Kidney (tissue), 14 donors: ENCODE measurements around the gene PPARA. TPM values are rescaled to one million over a fixed set of nuclear protein-coding genes. Genes with fewer than 3 reads are reported as not detected.

Experiments
- DNase-seq, 5 donors: peaks; one replicate each; pipeline ENCODE4 v3.0.0-alpha.2; 2013 to 2020
- FAIRE-seq: peaks from 2 replicates; lab custom pipeline; 2012; peaks lifted over from hg19 to GRCh38; lab: Jason Lieb, UNC
- H3K27ac ChIP-seq, 2 donors: one replicate each; pipeline ENCODE4 v1.7.0; 2013; ENCODE audit warnings: low read depth in 2 of 2, low read length in 2 of 2, inconsistent platforms in 1 of 2
- H3K27me3 ChIP-seq: one replicate; pipeline ENCODE4 v1.7.1; 2013; ENCODE audit warnings: low read length, inconsistent platforms; ENCODE audit not compliant: control insufficient read depth, insufficient read depth
- H3K36me3 ChIP-seq, 3 donors: one replicate each; pipeline versions ENCODE4 v1.7.0 to v1.7.1; 2013; ENCODE audit warnings: low read length in 3 of 3, control low read depth in 1 of 3, inconsistent platforms in 1 of 3; ENCODE audit not compliant: insufficient read depth in 3 of 3, control insufficient read depth in 2 of 3
- H3K4me1 ChIP-seq, 3 donors: one replicate each; pipeline versions ENCODE4 v1.7.0 to v1.7.1; 2013; ENCODE audit warnings: low read length in 3 of 3, inconsistent platforms in 1 of 3, low read depth in 1 of 3; ENCODE audit not compliant: control insufficient read depth in 2 of 3, insufficient read depth in 2 of 3
- H3K4me3 ChIP-seq, 3 donors: one replicate each; pipeline versions ENCODE4 v1.7.0 to v1.8.1; 2013; ENCODE audit warnings: low read length in 3 of 3, control low read depth in 1 of 3, inconsistent platforms in 1 of 3
- H3K9ac ChIP-seq, 3 donors: one replicate each; pipeline versions ENCODE4 v1.7.0 to v1.7.1; 2013; ENCODE audit warnings: low read length in 3 of 3, control low read depth in 1 of 3, inconsistent platforms in 1 of 3
- H3K9me3 ChIP-seq, 3 donors: one replicate each; pipeline versions ENCODE4 v1.7.0 to v1.7.1; 2013; ENCODE audit warnings: low read length in 3 of 3, control low read depth in 1 of 3, inconsistent platforms in 1 of 3; ENCODE audit not compliant: control insufficient read depth in 2 of 3, insufficient read depth in 1 of 3
- CTCF ChIP-seq: IDR thresholded peaks from 3 replicates; pipeline ENCODE4 v1.5.1; 2012; ENCODE audit warnings: mild to moderate bottlenecking, moderate library complexity, borderline replicate concordance; ENCODE audit not compliant: insufficient read depth; ENCODE audit errors: extremely low read depth
- intact Hi-C: fragments of 100-400 bp; cut with DNase I; formaldehyde crosslinking; loops from one replicate; pipeline ENCODE4 v1.11.1; 2022
- polyA plus RNA-seq: library from polyadenylated mRNA; stranded (reverse); fragments of 350-450 nt; fragmentation: Illumina TruSeq; extraction: RNeasy Lipid Tissue Mini Kit (QIAGEN cat#74804); gene quantifications from one replicate; pipeline ENCODE4 v1.2.3, GENCODE V29; 2014; ENCODE audit warnings: low read depth, low replicate concordance; ENCODE audit not compliant: insufficient read depth
- total RNA-seq: library from RNA; stranded (reverse); fragmentation: NEBNext Ultra II Directional; extraction: Animal tissue kit (Norgen Biotek cat#: 25700); gene quantifications from one replicate; pipeline ENCODE4 v1.2.1, GENCODE V29; 2021
- donor health status: control.
- donor health status: control.
- donor health status: control.
- donor health status: control.
- donor health status: control.
- donor health status: DM: yes; HTN: yes; CAD: no.
- donor health status: Normal renal cell carcinoma (clear cell type).

PPARA gene
- total and polyA plus RNA-seq, 2 donors from 2014 or later, result 15.8 to 36.8 TPM

GRCh38 chr22:46165977-46166376 is 15.7 kb downstream of the PPARA start:
- FAIRE-seq, result no peak

GRCh38 chr22:46169628-46170027 is 19.3 kb downstream of the PPARA start:
- FAIRE-seq, result no peak
- Histone ChIP-seq H3K36me3 (no peaks in the 10 kb centered on the region), H3K4me3 (no peak overlapping the region), H3K4me1 (peaks cover 0 to 15% (median 11%) of the 10 kb centered on the region in 3 donors), H3K27me3 (no peaks in the 10 kb centered on the region), H3K9me3 (peaks cover 0 to 3% (median 1%) of the 10 kb centered on the region in 3 donors), H3K27ac (no peak overlapping the region), H3K9ac (no peak overlapping the region)
- DNase-seq, result no peak
- TF ChIP-seq CTCF, result no peak
- intact Hi-C loops, result no loop called here

More at GRCh38 chr22:46165977-46166376, 15.7 kb downstream of the PPARA start:
- Histone ChIP-seq H3K4me1 (peaks cover 0 to 21% (median 14%) of the 10 kb centered on the region in 3 donors), H3K9ac (no peak overlapping the region), H3K27me3 (no peaks in the 10 kb centered on the region), H3K27ac (no peak overlapping the region), H3K9me3 (peaks cover 0 to 3% (median 1%) of the 10 kb centered on the region in 3 donors), H3K4me3 (no peak overlapping the region), H3K36me3 (peaks cover 0 to 8% (median 0%) of the 10 kb centered on the region in 3 donors)
- intact Hi-C loops, result no loop called here
- no peak for DNase-seq
- no peak for TF ChIP-seq CTCF

GRCh38 chr22:46171940-46172339 is 21.6 kb downstream of the PPARA start:
- Histone ChIP-seq H3K27ac (peak overlapping the region in 1 of 2 donors; percentile 85), H3K27me3 (no peaks in the 10 kb centered on the region), H3K4me3 (peak overlapping the region in 2 of 3 donors; percentile 38 to 56), H3K9ac (peak overlapping the region in 1 of 3 donors; percentile 35), H3K36me3 (no peaks in the 10 kb centered on the region), H3K9me3 (peaks cover 0 to 3% (median 1%) of the 10 kb centered on the region in 3 donors), H3K4me1 (peaks cover 0 to 15% (median 11%) of the 10 kb centered on the region in 3 donors)
- FAIRE-seq (no peak), DNase-seq (no peak)
- intact Hi-C loops, result no loop called here
- no peak for TF ChIP-seq CTCF
